Progenitor cell of endocrine pancreas (in vitro differentiated cells): Measurements from ENCODE around the gene SYT15. TPM values are rescaled to one million over a fixed set of nuclear protein-coding genes. Genes with fewer than 3 reads are reported as not detected.

Experiments
- DNase-seq: peaks from one replicate; pipeline ENCODE4 v3.0.0; 2021; ENCODE audit warnings: low spot score; ENCODE audit not compliant: unreplicated experiment
- H3K27ac Mint-ChIP-seq: 2 replicates; pipeline ENCODE4 v1.8.0; 2021; ENCODE audit warnings: mild to moderate bottlenecking, moderate library complexity, mixed read lengths
- H3K27me3 Mint-ChIP-seq: 2 replicates; pipeline ENCODE4 v1.8.0; 2021; ENCODE audit warnings: mixed read lengths
- H3K36me3 Mint-ChIP-seq: 2 replicates; pipeline ENCODE4 v1.8.0; 2022; ENCODE audit warnings: mixed read lengths; ENCODE audit not compliant: insufficient read depth
- H3K4me1 Mint-ChIP-seq: 2 replicates; pipeline ENCODE4 v1.8.0; 2021; ENCODE audit warnings: low read depth, mixed read lengths
- H3K4me3 Mint-ChIP-seq: 2 replicates; pipeline ENCODE4 v1.8.0; 2021; ENCODE audit warnings: low read depth, mild to moderate bottlenecking, moderate library complexity, mixed read lengths
- H3K9me3 Mint-ChIP-seq: 2 replicates; pipeline ENCODE4 v1.8.0; 2021; ENCODE audit warnings: low read depth, mixed read lengths
- CTCF ChIP-seq: fragments of 200-600 bp; sonication (generic); IDR thresholded peaks from one replicate; pipeline ENCODE4 v1.5.0; 2021; ENCODE audit warnings: antibody characterized with exemption, mild to moderate bottlenecking; ENCODE audit not compliant: unreplicated experiment
- total RNA-seq: library from RNA; stranded (reverse); gene quantifications from 2 replicates; pipeline ENCODE4 v1.2.1, GENCODE V29; 2021

Gene SYT15
- total RNA-seq, 1 donor from 2014 or later, result 1.8 TPM

GRCh38 chr10:46543466-46544377, 35.2 kb upstream of the SYT15 start:
- peaks cover 9% of the 10 kb centered on the region for H3K4me1 Mint-ChIP-seq
- no peak for TF ChIP-seq CTCF
- H3K27ac Mint-ChIP-seq, result no peak overlapping the region
- no peak for DNase-seq
- H3K27me3 Mint-ChIP-seq, result peaks cover 40% of the 10 kb centered on the region
- H3K4me3 Mint-ChIP-seq, result no peak overlapping the region
- no peaks in the 10 kb centered on the region for H3K36me3 Mint-ChIP-seq
- H3K9me3 Mint-ChIP-seq, result no peaks in the 10 kb centered on the region

GRCh38 chr10:46544989-46545791, 33.7 kb upstream of the SYT15 start:
- TF ChIP-seq CTCF, result peak; percentile 51
- Mint-ChIP-seq H3K36me3 (no peaks in the 10 kb centered on the region), H3K4me3 (no peak overlapping the region), H3K9me3 (no peaks in the 10 kb centered on the region), H3K4me1 (peaks cover 3% of the 10 kb centered on the region), H3K27ac (no peak overlapping the region), H3K27me3 (peaks cover 31% of the 10 kb centered on the region)
- peak; percentile 8 for DNase-seq

- no peaks in the 10 kb centered on the region for H3K9me3 Mint-ChIP-seq
- H3K27ac Mint-ChIP-seq, result no peak overlapping the region
- DNase-seq, result peak; percentile 9
- no peaks in the 10 kb centered on the region for H3K36me3 Mint-ChIP-seq
- H3K4me3 Mint-ChIP-seq, result no peak overlapping the region
- no peak for TF ChIP-seq CTCF
- no peaks in the 10 kb centered on the region for H3K4me1 Mint-ChIP-seq
- peaks cover 25% of the 10 kb centered on the region for H3K27me3 Mint-ChIP-seq
Observed at GRCh38 chr10:46545861-46546590, 32.9 kb upstream of the SYT15 start.

- no peaks in the 10 kb centered on the region for H3K9me3 Mint-ChIP-seq
- H3K27ac Mint-ChIP-seq, result no peak overlapping the region
- no peak for TF ChIP-seq CTCF
- H3K36me3 Mint-ChIP-seq, result no peaks in the 10 kb centered on the region
- no peak overlapping the region for H3K4me3 Mint-ChIP-seq
- peaks cover 24% of the 10 kb centered on the region for H3K27me3 Mint-ChIP-seq
- DNase-seq, result peak; percentile 10
- no peaks in the 10 kb centered on the region for H3K4me1 Mint-ChIP-seq
Observed at GRCh38 chr10:46546591-46547540, 32.1 kb upstream of the SYT15 start.
